ENCODE data around the gene OLFM1.
"Not testable (repeated sequence)": the region's sequence is repeated elsewhere in the genome, so short reads cannot be mapped to it uniquely, and the experiment has no call there.

The OLFM1 gene

DNA sequence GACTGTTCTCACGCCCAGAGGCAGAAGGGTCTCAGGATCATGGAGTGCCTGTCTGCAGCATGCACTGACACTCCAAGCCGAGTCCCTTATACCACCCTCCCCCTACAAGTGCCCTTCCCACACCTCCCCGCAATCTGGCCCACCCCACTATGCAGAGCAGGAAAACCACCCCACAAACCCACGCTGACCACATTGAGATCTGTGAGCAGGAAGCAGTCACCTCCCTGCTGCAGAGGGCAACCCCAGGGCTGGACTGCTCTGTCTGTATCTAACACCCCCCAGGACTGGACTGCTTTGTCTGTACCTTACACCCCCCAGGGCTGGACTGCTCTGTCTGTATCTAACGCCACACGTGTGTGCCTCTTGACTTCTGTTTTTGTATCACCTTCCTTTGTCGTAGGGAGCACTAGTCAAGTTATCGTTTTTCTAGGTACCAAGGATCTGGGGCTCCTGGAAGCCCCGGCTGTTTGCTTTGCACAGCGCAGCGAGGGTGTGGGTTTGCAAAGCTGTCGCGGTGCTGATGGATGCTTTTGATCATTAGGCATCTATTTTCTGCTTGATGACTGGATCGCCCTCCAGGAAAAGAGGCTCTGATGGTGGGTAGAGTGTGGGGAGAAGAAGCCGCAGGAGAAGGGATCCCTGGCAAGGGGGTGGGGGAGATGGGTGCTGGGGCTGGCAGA lies 21.5 kb downstream of the OLFM1 start:
- FAIRE-seq = no peak

DNA sequence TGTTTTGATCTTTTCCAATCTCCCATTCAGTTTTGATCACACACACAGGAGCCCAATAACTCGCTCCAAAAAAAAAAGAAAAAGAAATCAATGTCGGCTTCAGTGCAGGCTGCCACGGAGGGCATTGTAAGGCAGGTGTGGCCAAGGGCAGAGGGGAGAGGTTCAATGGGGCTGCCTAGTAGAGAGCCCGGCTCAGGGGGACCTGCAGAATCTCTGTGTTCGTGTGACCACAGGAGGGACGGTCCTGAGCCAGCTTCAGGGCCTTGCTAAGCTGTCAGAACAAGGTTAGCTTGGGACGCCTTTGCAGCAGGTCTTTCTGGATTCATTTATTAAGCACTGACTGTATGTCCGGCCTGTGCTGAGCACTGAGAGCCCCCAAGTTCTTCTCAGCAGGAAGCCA lies 22.2 kb downstream of the OLFM1 start:
- FAIRE-seq = no peak

DNA sequence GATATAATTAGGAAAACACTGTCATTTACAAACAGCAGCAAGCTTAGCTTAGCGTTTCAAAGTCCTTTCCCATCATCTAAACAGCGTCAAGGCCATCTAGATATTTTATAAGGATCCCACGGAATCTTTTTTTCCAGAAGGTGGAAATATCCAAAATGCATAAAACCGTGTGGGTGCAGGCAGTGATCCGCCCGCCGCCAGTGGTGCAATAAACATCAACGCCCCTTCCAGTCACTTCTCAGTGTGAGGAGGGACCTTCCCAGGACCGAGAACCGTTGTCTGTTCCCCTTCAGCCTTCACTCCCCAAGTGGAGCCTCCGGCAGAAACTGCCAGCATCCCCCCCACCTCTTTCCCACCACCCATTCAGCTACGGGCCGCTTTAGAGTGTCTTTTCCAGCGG lies 22.9 kb downstream of the OLFM1 start:
- FAIRE-seq = no peak

DNA sequence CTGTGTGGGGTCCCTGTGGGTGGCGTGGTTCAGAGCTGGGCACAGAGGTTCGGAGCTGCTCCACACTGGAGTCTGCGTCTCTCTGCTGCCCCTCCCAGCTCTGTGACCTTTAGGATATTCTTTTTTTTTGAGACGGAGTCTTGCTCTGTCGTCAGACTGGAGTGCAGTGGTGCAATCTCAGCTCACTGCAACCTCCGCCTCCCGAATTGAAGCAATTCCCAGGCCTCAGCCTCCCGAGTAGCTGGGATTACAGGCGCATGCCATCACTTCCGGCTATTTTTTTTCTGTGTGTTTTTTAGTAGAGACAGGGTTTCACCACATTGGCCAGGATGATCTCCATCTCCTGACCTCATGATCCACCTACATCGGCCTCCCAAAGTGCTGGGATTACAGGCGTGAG lies 24.1 kb downstream of the OLFM1 start:
- FAIRE-seq = not testable (repeated sequence)

- no peak for FAIRE-seq
Observed at GRCh38 chr9:135116371-135116770, 28.9 kb downstream of the OLFM1 start.

- no peak for FAIRE-seq
Observed at GRCh38 chr9:135116881-135117280, 29.4 kb downstream of the OLFM1 start.

DNA sequence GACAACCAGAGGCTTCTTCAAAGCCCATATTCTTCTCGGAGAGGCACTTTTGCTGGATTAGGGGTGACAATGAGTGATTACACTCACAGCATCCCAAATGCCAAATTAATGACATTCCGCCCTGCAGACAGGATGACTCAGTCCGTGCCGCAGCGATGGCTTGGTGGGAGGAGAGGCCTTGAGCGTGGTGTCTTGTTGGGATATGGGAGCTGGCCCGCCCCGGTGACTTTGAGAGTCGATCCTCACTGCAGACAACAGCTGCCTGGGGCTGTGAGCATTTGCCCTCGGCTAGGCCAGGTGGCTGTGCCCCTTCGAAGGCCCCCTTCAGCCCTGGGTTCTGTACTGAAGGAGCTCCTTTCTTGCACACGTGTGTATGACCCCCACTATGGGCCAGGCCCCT lies 29.8 kb downstream of the OLFM1 start:
- FAIRE-seq = no peak

- no peak for FAIRE-seq
Observed at GRCh38 chr9:135119496-135120064, 32.1 kb downstream of the OLFM1 start.

GRCh38 chr9:135120249-135120648 lies 32.8 kb downstream of the OLFM1 start:
- no peak for FAIRE-seq

- FAIRE-seq = no peak
Observed at GRCh38 chr9:135122316-135122715, 34.8 kb downstream of the OLFM1 start.

DNA sequence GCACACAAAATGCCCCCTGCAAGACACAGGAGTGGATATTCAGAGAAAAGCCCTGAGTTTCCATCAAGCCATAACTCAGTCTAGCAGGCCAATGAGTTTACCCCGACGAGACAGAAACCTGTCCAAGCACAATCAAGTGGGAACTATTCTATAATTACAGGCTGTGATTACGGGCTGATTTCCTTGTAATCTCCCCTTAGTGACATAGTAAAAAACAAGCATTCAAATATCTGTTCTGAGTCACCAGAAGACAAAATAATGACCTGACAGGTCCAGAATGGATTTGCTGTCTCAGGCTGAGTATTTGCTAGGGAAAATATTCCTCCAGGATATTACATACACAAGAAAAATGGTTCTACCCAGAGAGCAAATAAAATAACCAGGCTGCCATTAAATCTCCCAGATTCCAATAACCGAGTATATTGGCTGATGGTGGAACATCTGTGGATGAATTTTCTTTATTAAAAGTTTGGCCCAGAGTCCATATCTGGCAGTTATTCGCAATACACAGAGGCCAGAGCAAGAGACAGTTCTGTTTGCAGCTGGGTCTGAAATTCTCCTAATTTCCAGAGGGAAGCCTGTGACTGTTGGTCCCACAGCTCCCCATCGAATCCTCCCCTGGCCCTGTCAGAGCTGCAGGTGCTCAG lies 35.8 kb downstream of the OLFM1 start:
- no peak for FAIRE-seq

- FAIRE-seq = no peak
Observed at GRCh38 chr9:135123773-135124134, 36.3 kb downstream of the OLFM1 start.

- FAIRE-seq = no peak
Observed at GRCh38 chr9:135126451-135127187, 39.2 kb downstream of the OLFM1 start.

- no peak for FAIRE-seq
Observed at GRCh38 chr9:135127718-135128670, 40.5 kb downstream of the OLFM1 start.

GRCh38 chr9:135129137-135129695 lies 41.7 kb downstream of the OLFM1 start:
- no peak for FAIRE-seq

GRCh38 chr9:135130207-135130976 lies 42.9 kb downstream of the OLFM1 start:
- FAIRE-seq = no peak

DNA sequence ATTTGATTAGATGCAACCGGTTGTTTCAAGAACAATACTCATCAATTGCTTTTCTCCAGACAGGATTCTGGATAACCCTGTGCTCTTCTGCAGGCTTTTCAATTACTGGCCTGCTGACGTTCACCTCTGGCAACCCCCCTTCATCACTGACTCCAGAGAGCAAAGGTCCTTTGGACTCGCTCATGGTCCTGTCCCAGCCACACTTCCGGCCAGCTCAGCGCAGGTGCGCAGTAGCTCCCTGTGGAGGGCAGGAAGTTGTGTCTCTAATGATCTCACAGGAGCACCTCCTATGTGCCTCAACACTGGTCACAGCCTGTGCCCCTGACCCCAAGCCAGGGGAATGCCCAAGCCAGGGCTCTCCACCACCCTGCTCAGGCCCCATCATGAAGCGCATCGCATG lies 44.0 kb downstream of the OLFM1 start:
- FAIRE-seq = no peak

DNA sequence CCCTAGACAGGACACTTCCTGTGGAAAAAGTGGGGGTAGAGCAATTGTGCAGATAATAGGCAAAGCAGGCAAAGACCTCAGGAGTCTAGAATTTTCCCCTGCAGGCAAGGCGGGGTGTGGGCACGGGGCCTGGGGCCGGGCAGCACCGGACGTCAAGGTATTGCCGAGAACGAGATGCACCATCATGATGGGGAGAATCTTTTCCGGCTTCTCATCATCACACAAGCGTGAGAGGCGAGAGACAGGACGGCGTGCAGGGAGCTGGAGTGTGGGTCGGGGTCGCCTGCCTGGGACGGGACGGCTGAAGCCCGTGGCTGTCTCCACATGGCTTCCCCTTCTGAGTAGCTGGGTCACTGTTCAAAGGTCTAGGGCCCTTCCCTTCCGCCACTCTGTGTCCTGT lies 44.5 kb downstream of the OLFM1 start:
- no peak for FAIRE-seq

GRCh38 chr9:135134268-135135022 lies 47.0 kb downstream of the OLFM1 start:
- FAIRE-seq = no peak

GRCh38 chr9:135135171-135135928 lies 47.9 kb downstream of the OLFM1 start:
- no peak for FAIRE-seq

Measured in colon (tissue), 2 donors.